SK-N-SH (cell line): ENCODE data around the gene SIM2. TPM values are rescaled to one million over a fixed set of nuclear protein-coding genes. Genes with fewer than 3 reads are reported as not detected.

Source experiments
- CTCF ChIA-PET: fragments of 300-600, 350-600 bp; formaldehyde crosslinking; extraction: SDS; loops from one replicate; lab custom pipeline; 2021; lab: Yijun Ruan, JAX
- POLR2A ChIA-PET: fragments of 350-600 bp; sonication (Branson Sonifier 250); formaldehyde crosslinking; extraction: SDS; loops from one replicate; lab custom pipeline; 2020; ENCODE audit warnings: antibody characterized with exemption, inconsistent platforms; lab: Yijun Ruan, JAX
- DNase-seq: peaks from one replicate; pipeline ENCODE4 v3.0.0; 2012
- H2AFZ ChIP-seq: fragments of 200-600 bp; sonication (generic); 2 replicates; pipeline ENCODE4 v1.8.1; 2016; ENCODE audit warnings: antibody characterized with exemption, mild to moderate bottlenecking, low read depth
- H3F3A ChIP-seq: fragments of 200-600 bp; sonication (generic); replicated peaks from 2 replicates; pipeline ENCODE3; 2016; ENCODE audit warnings: antibody characterized with exemption, mild to moderate bottlenecking; ENCODE audit not compliant: insufficient read depth
- H3K27ac ChIP-seq, 2 experiments: fragments of 200-500 bp in 1 of 2; fragments of 200-600 bp in 1 of 2; sonication (Bioruptor generic) in 1 of 2; sonication (generic), shearing (Covaris generic) in 1 of 2; 2 replicates each; pipeline versions ENCODE4 v1.5.1 to v1.6.1; 2014 to 2016; ENCODE audit warnings: low read depth in 2 of 2, inconsistent platforms in 1 of 2, low read length in 1 of 2, mild to moderate bottlenecking in 1 of 2, mixed read lengths in 1 of 2
- H3K27me3 ChIP-seq: fragments of 200-600 bp; sonication (generic), shearing (Covaris generic); 2 replicates; pipeline ENCODE4 v1.6.1; 2016; ENCODE audit warnings: mixed run types; ENCODE audit not compliant: insufficient read depth
- H3K36me3 ChIP-seq, 2 experiments: fragments of 200-500 bp in 1 of 2; fragments of 200-600 bp in 1 of 2; sonication (Bioruptor generic) in 1 of 2; sonication (generic) in 1 of 2; replicated peaks in 1 of 2; 2 replicates each; pipeline versions ENCODE3 to v1.5.1; 2014 to 2016; ENCODE audit warnings: low read length in 1 of 2, mild to moderate bottlenecking in 1 of 2; ENCODE audit not compliant: insufficient read depth in 2 of 2, control insufficient read depth in 1 of 2
- H3K4me1 ChIP-seq, 2 experiments: fragments of 200-500 bp in 1 of 2; fragments of 200-600 bp in 1 of 2; sonication (Bioruptor generic) in 1 of 2; sonication (generic), shearing (Covaris generic) in 1 of 2; 2 replicates each; pipeline versions ENCODE4 v1.5.1 to v1.6.1; 2014 to 2016; ENCODE audit warnings: low read depth in 1 of 2, low read length in 1 of 2, mixed run types in 1 of 2; ENCODE audit not compliant: insufficient read depth in 2 of 2, control insufficient read depth in 1 of 2
- H3K4me2 ChIP-seq: fragments of 200-600 bp; sonication (generic), shearing (Covaris generic); 2 replicates; pipeline ENCODE4 v1.6.1; 2017; ENCODE audit warnings: mixed run types
- H3K4me3 ChIP-seq, 2 experiments: fragments of 200-500 bp in 1 of 2; fragments of 200-600 bp in 1 of 2; sonication (Bioruptor generic) in 1 of 2; sonication (generic), shearing (Covaris generic) in 1 of 2; 2 replicates each; pipeline versions ENCODE4 v1.5.1 to v1.8.1; 2014 to 2016; ENCODE audit warnings: low read depth in 2 of 2, inconsistent platforms in 1 of 2, low read length in 1 of 2, mild to moderate bottlenecking in 1 of 2, mixed read lengths in 1 of 2, moderate library complexity in 1 of 2
- H3K79me2 ChIP-seq: fragments of 200-600 bp; sonication (generic); 2 replicates; pipeline ENCODE4 v1.8.1; 2017; ENCODE audit warnings: mild to moderate bottlenecking; ENCODE audit not compliant: insufficient read depth
- H3K9ac ChIP-seq: fragments of 200-600 bp; sonication (generic); 2 replicates; pipeline ENCODE4 v1.6.1; 2017; ENCODE audit warnings: mixed run types
- H3K9me2 ChIP-seq: fragments of 200-600 bp; sonication (generic); 2 replicates; pipeline ENCODE4 v1.6.1; 2017; ENCODE audit warnings: mixed run types
- H3K9me3 ChIP-seq: fragments of 200-600 bp; sonication (generic); 2 replicates; pipeline ENCODE4 v1.6.1; 2017; ENCODE audit warnings: mixed run types, mild to moderate bottlenecking, moderate library complexity
- H4K20me1 ChIP-seq: fragments of 200-600 bp; sonication (generic); 2 replicates; pipeline ENCODE4 v1.6.1; 2017; ENCODE audit warnings: mild to moderate bottlenecking, mixed run types; ENCODE audit not compliant: insufficient read depth
- EP300 ChIP-seq, 2 experiments: IDR thresholded peaks; 2 replicates each; pipeline versions ENCODE4 v1.4.0 to v1.6.1; 2012; ENCODE audit warnings: borderline replicate concordance in 1 of 2, low read depth in 1 of 2, low read length in 1 of 2
- FOXJ3 ChIP-seq: sonication (generic); formaldehyde crosslinking; IDR thresholded peaks from 2 replicates; pipeline ENCODE4 v1.5.1; 2020; ENCODE audit warnings: mild to moderate bottlenecking, missing genetic modification reagents
- JUND ChIP-seq: IDR thresholded peaks from 2 replicates; pipeline ENCODE4 v1.4.0; 2012
- MEF2A ChIP-seq: IDR thresholded peaks from 2 replicates; pipeline ENCODE4 v1.4.0; 2012; ENCODE audit warnings: low read depth, borderline replicate concordance
- NFIC ChIP-seq: IDR thresholded peaks from 2 replicates; pipeline ENCODE4 v1.4.0; 2012; ENCODE audit warnings: borderline replicate concordance
- NRF1 ChIP-seq: IDR thresholded peaks from 2 replicates; pipeline ENCODE4 v1.6.1; 2012; ENCODE audit warnings: low read depth, mild to moderate bottlenecking, low read length
- RCOR1 ChIP-seq: fragments of 150-350 bp; IDR thresholded peaks from 2 replicates; pipeline ENCODE4 v1.6.1; 2017; ENCODE audit warnings: antibody characterized with exemption, low read length
- SIN3A ChIP-seq: IDR thresholded peaks from 2 replicates; pipeline ENCODE4 v1.6.1; 2012; ENCODE audit warnings: low read depth, mild to moderate bottlenecking, low read length, moderate library complexity, borderline replicate concordance
- WGBS: methylation state at CpG from one replicate; pipeline ENCODE4 v1.1.6; 2017; ENCODE audit warnings: low lambda C conversion rate; 5-methylcytosine and 5-hydroxymethylcytosine counted together
- polyA plus RNA-seq, 3 experiments: library from polyadenylated mRNA; depleted of rRNA; stranded (reverse); fragments of >200 nt; gene quantifications; 2 replicates each; pipeline ENCODE4 v1.2.3, GENCODE V29; 2012
- TF ChIP-seq, protein P1 (sequence below): fragments of 150-350 bp; IDR thresholded peaks from 2 replicates; pipeline ENCODE4 v1.6.1; 2017; ENCODE audit warnings: antibody characterized with exemption, low read length, low read depth, borderline replicate concordance
- TF ChIP-seq, protein P2 (sequence below): IDR thresholded peaks from 2 replicates; pipeline ENCODE4 v1.4.0; 2012; ENCODE audit warnings: low read depth, borderline replicate concordance
- TF ChIP-seq, protein P3 (sequence below): fragments of 200-600 bp; sonication (generic); IDR thresholded peaks from 2 replicates; pipeline ENCODE4 v1.6.1; 2017; ENCODE audit warnings: antibody characterized with exemption, mild to moderate bottlenecking, moderate library complexity
- TF ChIP-seq, protein P4 (sequence below): IDR thresholded peaks from 2 replicates; pipeline ENCODE4 v1.4.0; 2012; ENCODE audit warnings: low read depth, borderline replicate concordance

SIM2 gene
- polyA plus RNA-seq, 1 of the 3 experiments (the other 2 are of a cell fraction) = not detected

DNA sequence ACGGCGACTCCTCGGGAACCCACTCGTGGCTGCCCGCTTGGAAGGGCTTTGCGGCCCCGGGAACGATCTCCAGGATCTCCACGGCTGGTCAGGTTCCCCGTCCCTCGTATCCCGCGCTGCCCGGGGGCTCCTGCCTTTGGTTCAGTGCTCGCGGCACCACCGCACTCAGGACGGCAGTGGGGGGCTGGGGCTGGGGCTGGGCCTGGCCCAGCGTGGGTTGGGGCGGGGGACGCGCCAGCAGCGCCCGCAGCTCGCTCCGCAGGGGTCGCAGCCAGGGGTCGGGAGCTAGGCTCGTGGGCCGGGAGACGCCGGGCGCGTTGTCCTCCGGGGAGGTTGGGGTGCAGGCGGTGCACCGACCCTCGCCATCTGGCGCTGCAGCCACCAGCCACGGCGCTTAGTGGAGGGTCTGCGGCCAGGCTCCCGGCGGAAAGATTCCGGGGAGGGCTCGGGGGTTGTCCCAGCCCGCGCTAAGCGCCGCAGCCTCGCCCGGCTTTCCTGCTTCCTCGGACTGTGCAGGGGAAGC, 8.9 kb downstream of the SIM2 start:
- Histone ChIP-seq H3K9me3 (no peaks in the 10 kb centered on the region), H3K36me3 (no peaks in the 10 kb centered on the region), H3K4me1 (peaks cover 0 to 5% of the 10 kb centered on the region in 2 experiments; a peak in 2 of 4 replicates), H3K4me2 (no peak overlapping the region), H3K9ac (no peak overlapping the region), H3K27ac (no peak overlapping the region), H3K9me2 (no peaks in the 10 kb centered on the region), H3K79me2 (no peaks in the 10 kb centered on the region), H3K4me3 (no peak overlapping the region), H2AFZ (no peak overlapping the region), H4K20me1 (peaks cover 12% of the 10 kb centered on the region; the same call in 1 of the 2 replicates), H3F3A (no peaks in the 10 kb centered on the region), H3K27me3 (peaks cover 97% of the 10 kb centered on the region)
- no peak for TF ChIP-seq FOXJ3 (CRISPR knock-in tag)
- no peak for TF ChIP-seq SIN3A
- TF ChIP-seq NFIC = no peak
- no peak for TF ChIP-seq JUND
- no peak for TF ChIP-seq RCOR1
- TF ChIP-seq, protein P1, sequence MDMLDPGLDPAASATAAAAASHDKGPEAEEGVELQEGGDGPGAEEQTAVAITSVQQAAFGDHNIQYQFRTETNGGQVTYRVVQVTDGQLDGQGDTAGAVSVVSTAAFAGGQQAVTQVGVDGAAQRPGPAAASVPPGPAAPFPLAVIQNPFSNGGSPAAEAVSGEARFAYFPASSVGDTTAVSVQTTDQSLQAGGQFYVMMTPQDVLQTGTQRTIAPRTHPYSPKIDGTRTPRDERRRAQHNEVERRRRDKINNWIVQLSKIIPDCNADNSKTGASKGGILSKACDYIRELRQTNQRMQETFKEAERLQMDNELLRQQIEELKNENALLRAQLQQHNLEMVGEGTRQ = no peak
- TF ChIP-seq, protein P2, sequence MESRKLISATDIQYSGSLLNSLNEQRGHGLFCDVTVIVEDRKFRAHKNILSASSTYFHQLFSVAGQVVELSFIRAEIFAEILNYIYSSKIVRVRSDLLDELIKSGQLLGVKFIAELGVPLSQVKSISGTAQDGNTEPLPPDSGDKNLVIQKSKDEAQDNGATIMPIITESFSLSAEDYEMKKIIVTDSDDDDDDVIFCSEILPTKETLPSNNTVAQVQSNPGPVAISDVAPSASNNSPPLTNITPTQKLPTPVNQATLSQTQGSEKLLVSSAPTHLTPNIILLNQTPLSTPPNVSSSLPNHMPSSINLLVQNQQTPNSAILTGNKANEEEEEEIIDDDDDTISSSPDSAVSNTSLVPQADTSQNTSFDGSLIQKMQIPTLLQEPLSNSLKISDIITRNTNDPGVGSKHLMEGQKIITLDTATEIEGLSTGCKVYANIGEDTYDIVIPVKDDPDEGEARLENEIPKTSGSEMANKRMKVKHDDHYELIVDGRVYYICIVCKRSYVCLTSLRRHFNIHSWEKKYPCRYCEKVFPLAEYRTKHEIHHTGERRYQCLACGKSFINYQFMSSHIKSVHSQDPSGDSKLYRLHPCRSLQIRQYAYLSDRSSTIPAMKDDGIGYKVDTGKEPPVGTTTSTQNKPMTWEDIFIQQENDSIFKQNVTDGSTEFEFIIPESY = no peak
- TF ChIP-seq, protein P3, sequence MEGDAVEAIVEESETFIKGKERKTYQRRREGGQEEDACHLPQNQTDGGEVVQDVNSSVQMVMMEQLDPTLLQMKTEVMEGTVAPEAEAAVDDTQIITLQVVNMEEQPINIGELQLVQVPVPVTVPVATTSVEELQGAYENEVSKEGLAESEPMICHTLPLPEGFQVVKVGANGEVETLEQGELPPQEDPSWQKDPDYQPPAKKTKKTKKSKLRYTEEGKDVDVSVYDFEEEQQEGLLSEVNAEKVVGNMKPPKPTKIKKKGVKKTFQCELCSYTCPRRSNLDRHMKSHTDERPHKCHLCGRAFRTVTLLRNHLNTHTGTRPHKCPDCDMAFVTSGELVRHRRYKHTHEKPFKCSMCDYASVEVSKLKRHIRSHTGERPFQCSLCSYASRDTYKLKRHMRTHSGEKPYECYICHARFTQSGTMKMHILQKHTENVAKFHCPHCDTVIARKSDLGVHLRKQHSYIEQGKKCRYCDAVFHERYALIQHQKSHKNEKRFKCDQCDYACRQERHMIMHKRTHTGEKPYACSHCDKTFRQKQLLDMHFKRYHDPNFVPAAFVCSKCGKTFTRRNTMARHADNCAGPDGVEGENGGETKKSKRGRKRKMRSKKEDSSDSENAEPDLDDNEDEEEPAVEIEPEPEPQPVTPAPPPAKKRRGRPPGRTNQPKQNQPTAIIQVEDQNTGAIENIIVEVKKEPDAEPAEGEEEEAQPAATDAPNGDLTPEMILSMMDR = no peak
- no peak for TF ChIP-seq MEF2A
- TF ChIP-seq NRF1 = no peak
- no peak for TF ChIP-seq EP300 (IDR thresholded peaks at IDR 0.05; ENCODE audit: borderline replicate concordance in 1 of 2, low read depth in 1 of 2, low read length in 1 of 2)
- TF ChIP-seq, protein P4, sequence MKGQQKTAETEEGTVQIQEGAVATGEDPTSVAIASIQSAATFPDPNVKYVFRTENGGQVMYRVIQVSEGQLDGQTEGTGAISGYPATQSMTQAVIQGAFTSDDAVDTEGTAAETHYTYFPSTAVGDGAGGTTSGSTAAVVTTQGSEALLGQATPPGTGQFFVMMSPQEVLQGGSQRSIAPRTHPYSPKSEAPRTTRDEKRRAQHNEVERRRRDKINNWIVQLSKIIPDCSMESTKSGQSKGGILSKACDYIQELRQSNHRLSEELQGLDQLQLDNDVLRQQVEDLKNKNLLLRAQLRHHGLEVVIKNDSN = no peak
- no peak for DNase-seq
- 6% methylated on average over 13 of the region's 53 CpGs for WGBS
- ChIA-PET POLR2A (no interaction called here), CTCF (interaction anchor here (0.8 kb wide), 1 partner anchor 39 kb away, joined by 3 read pairs; no protein-coding TSS in a partner anchor)
